ENCODE results near the gene THBS1. TPM values are rescaled to one million over a fixed set of nuclear protein-coding genes. Genes with fewer than 3 reads are reported as not detected.

THBS1 gene
- total RNA-seq, 2 donors from 2014 or later: 13.9 to 16.5 TPM

GRCh38 chr15:39578851-39579486 lies 1.9 kb upstream of the THBS1 start:
- 83 to 100% methylated on average over 2 to 5 of the region's 5 CpGs for WGBS, 2 experiments (ENCODE audit: insufficient coverage in 1 of 2, insufficient read length in 1 of 2)
- no peak for DNase-seq
- Histone ChIP-seq H3K4me3 (ENCODE audit: low read length) (peak overlapping the region; percentile 31), H3K36me3 (ENCODE audit: control insufficient read depth, insufficient read depth, low read length) (peaks cover 10% of the 10 kb centered on the region), H3K4me1 (ENCODE audit: control insufficient read depth, insufficient read depth, low read length) (peaks cover 3% of the 10 kb centered on the region), H3K27ac (ENCODE audit: low read depth, low read length) (no peak overlapping the region), H3K9ac (ENCODE audit: extremely low read depth, low read length, poor library complexity, severe bottlenecking) (no peak overlapping the region), H3K9me3 (ENCODE audit: control insufficient read depth, low read length) (no peaks in the 10 kb centered on the region), H3K27me3 (ENCODE audit: control insufficient read depth, insufficient read depth, low read length, poor library complexity, severe bottlenecking) (no peaks in the 10 kb centered on the region)
- peak; percentile 53 for TF ChIP-seq CTCF (conservative IDR thresholded peaks at IDR 0.05)
- H3K4me3 Mint-ChIP-seq: no peak overlapping the region
- peaks cover 49% of the 10 kb centered on the region for H3K27me3 Mint-ChIP-seq (ENCODE audit: insufficient read depth)
- peaks cover 6% of the 10 kb centered on the region for H3K36me3 Mint-ChIP-seq (ENCODE audit: low read depth)
- H3K4me1 Mint-ChIP-seq: peaks cover 21% of the 10 kb centered on the region
- H3K9me3 Mint-ChIP-seq: no peaks in the 10 kb centered on the region
- H3K27ac Mint-ChIP-seq: peak overlapping the region; percentile 97

- peaks cover 16% of the 10 kb centered on the region for H3K36me3 ChIP-seq (ENCODE audit: control insufficient read depth, insufficient read depth, low read length)
- Mint-ChIP-seq H3K36me3 (ENCODE audit: low read depth) (peaks cover 9% of the 10 kb centered on the region), H3K27ac (peak overlapping the region; percentile 97), H3K27me3 (ENCODE audit: insufficient read depth) (peaks cover 48% of the 10 kb centered on the region), H3K9me3 (no peaks in the 10 kb centered on the region), H3K4me1 (peaks cover 21% of the 10 kb centered on the region), H3K4me3 (peak overlapping the region; percentile 65)
- 18 to 20% methylated on average over 13 to 18 of the region's 18 CpGs for WGBS, 2 experiments (ENCODE audit: insufficient coverage in 1 of 2, insufficient read length in 1 of 2)
- peak; percentile 95 for DNase-seq
- H3K27ac ChIP-seq (ENCODE audit: low read depth, low read length): no peak overlapping the region
- peak overlapping the region; percentile 84 for H3K4me3 ChIP-seq (ENCODE audit: low read length)
- H3K9ac ChIP-seq (ENCODE audit: extremely low read depth, low read length, poor library complexity, severe bottlenecking): peak overlapping the region; percentile 71
- TF ChIP-seq CTCF (conservative IDR thresholded peaks at IDR 0.05): no peak
- no peaks in the 10 kb centered on the region for H3K27me3 ChIP-seq (ENCODE audit: control insufficient read depth, insufficient read depth, low read length, poor library complexity, severe bottlenecking)
- H3K4me1 ChIP-seq (ENCODE audit: control insufficient read depth, insufficient read depth, low read length): peaks cover 3% of the 10 kb centered on the region
- no peaks in the 10 kb centered on the region for H3K9me3 ChIP-seq (ENCODE audit: control insufficient read depth, low read length)
Measured at GRCh38 chr15:39579487-39580116, 1.3 kb upstream of the THBS1 start.

- peak overlapping the region; percentile 74 for H3K27ac ChIP-seq (ENCODE audit: low read depth, low read length)
- peaks cover 9% of the 10 kb centered on the region for H3K36me3 Mint-ChIP-seq (ENCODE audit: low read depth)
- H3K4me1 Mint-ChIP-seq: peaks cover 21% of the 10 kb centered on the region
- H3K27me3 Mint-ChIP-seq (ENCODE audit: insufficient read depth): peaks cover 46% of the 10 kb centered on the region
- peak; percentile 100 for TF ChIP-seq CTCF (conservative IDR thresholded peaks at IDR 0.05)
- H3K9me3 ChIP-seq (ENCODE audit: control insufficient read depth, low read length): no peaks in the 10 kb centered on the region
- DNase-seq: peak; percentile 98
- peak overlapping the region; percentile 84 for H3K4me3 ChIP-seq (ENCODE audit: low read length)
- peak overlapping the region; percentile 71 for H3K9ac ChIP-seq (ENCODE audit: extremely low read depth, low read length, poor library complexity, severe bottlenecking)
- H3K4me3 Mint-ChIP-seq: peak overlapping the region; percentile 65
- no peaks in the 10 kb centered on the region for H3K27me3 ChIP-seq (ENCODE audit: control insufficient read depth, insufficient read depth, low read length, poor library complexity, severe bottlenecking)
- H3K9me3 Mint-ChIP-seq: no peaks in the 10 kb centered on the region
- 0% methylated on average over 3 to 29 of the region's 29 CpGs for WGBS, 2 experiments (ENCODE audit: insufficient coverage in 1 of 2, insufficient read length in 1 of 2)
- peaks cover 21% of the 10 kb centered on the region for H3K36me3 ChIP-seq (ENCODE audit: control insufficient read depth, insufficient read depth, low read length)
- H3K27ac Mint-ChIP-seq: peak overlapping the region; percentile 97
- peaks cover 3% of the 10 kb centered on the region for H3K4me1 ChIP-seq (ENCODE audit: control insufficient read depth, insufficient read depth, low read length)
Measured at GRCh38 chr15:39580117-39580484, 778 bp upstream of the THBS1 start.
